CD4-positive, alpha-beta T cell treated with Interleukin-4 for 4 hours (primary cell): Measurements from ENCODE around the gene HAND1.
"Not testable (repeated sequence)": the region's sequence is repeated elsewhere in the genome, so short reads cannot be mapped to it uniquely, and the experiment has no call there.

ENCODE experiments used
- DNase-seq: peaks from one replicate; pipeline ENCODE4 v3.0.0-alpha.2; 2020

The HAND1 gene

GRCh38 chr5:154478224-154478565, at the start of gene HAND1:
HAND1 (minus strand) TSS chr5:154478227; CDS start chr5:154478008, 219 bp downstream.
- DNase-seq = no peak

GRCh38 chr5:154526231-154527226, 48.5 kb upstream of the HAND1 start:
- no peak for DNase-seq

- DNase-seq = no peak
These were observed 46.8 kb upstream of the HAND1 start for GRCh38 chr5:154524859-154525258.

GRCh38 chr5:154524181-154524580, 46.2 kb upstream of the HAND1 start:
- DNase-seq = no peak

- no peak for DNase-seq
These were observed 45.7 kb upstream of the HAND1 start for GRCh38 chr5:154523709-154524108.

GRCh38 chr5:154523104-154523503, 45.1 kb upstream of the HAND1 start:
- DNase-seq = no peak

GRCh38 chr5:154522284-154522683, 44.3 kb upstream of the HAND1 start:
- DNase-seq = no peak

GRCh38 chr5:154521756-154522155, 43.7 kb upstream of the HAND1 start:
- DNase-seq = no peak

- DNase-seq = peak; percentile 6
These were observed 42.9 kb upstream of the HAND1 start for GRCh38 chr5:154520861-154521453.

- no peak for DNase-seq
These were observed 41.3 kb upstream of the HAND1 start for GRCh38 chr5:154519359-154519758.

- no peak for DNase-seq
These were observed 40.4 kb upstream of the HAND1 start for GRCh38 chr5:154518438-154518867.

- no peak for DNase-seq
These were observed 39.9 kb upstream of the HAND1 start for GRCh38 chr5:154517810-154518437.

- no peak for DNase-seq
These were observed 39.2 kb upstream of the HAND1 start for GRCh38 chr5:154517181-154517580.

GRCh38 chr5:154516475-154516874, 38.4 kb upstream of the HAND1 start:
- DNase-seq = no peak

- DNase-seq = not testable (repeated sequence)
These were observed 37.5 kb upstream of the HAND1 start for GRCh38 chr5:154515488-154515887.

GRCh38 chr5:154514331-154514730, 36.3 kb upstream of the HAND1 start:
- no peak for DNase-seq

GRCh38 chr5:154513669-154514084, 35.6 kb upstream of the HAND1 start:
- no peak for DNase-seq

- no peak for DNase-seq
These were observed 34.0 kb upstream of the HAND1 start for GRCh38 chr5:154511984-154512383.

GRCh38 chr5:154509784-154510555, 31.9 kb upstream of the HAND1 start:
- no peak for DNase-seq

GRCh38 chr5:154508114-154508513, 30.1 kb upstream of the HAND1 start:
- no peak for DNase-seq

GRCh38 chr5:154506716-154507080, 28.7 kb upstream of the HAND1 start:
- DNase-seq = no peak

- no peak for DNase-seq
These were observed 28.2 kb upstream of the HAND1 start for GRCh38 chr5:154506049-154506715.
